Measurements from ENCODE around the gene KAZN.

The KAZN gene

DNA sequence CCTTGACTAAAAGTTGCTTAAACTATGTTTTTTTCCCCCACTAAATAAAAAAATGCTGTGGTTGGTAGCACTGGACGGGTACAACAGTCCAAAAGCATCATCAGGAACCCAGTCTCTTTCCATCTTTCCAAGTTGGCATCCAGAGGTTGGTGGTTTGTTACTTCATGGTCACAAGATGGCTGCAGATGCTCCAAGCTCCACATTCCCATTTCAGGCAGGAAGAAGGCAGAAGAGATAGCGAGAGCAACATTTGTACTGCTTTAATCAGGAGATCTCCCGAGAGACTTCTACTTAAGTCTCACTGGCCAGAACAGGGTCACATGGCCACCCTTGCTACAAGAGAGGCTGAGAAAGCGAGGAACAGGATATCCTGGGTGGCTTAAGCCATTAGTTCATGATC, 230.2 kb downstream of the KAZN start:
- no peaks in the 10 kb centered on the region for H3K36me3 ChIP-seq (ENCODE audit: control insufficient read depth, low read depth, low read length)
- no peaks in the 10 kb centered on the region for H3K27me3 ChIP-seq (ENCODE audit: control insufficient read depth, insufficient read depth, low read length)
- no peak overlapping the region for H3K27ac ChIP-seq (ENCODE audit: low read length)
- no peak overlapping the region for H3K9ac ChIP-seq (ENCODE audit: low read length)
- no peak overlapping the region for H3K4me3 ChIP-seq (ENCODE audit: low read length)
- no peaks in the 10 kb centered on the region for H3K9me3 ChIP-seq (ENCODE audit: control insufficient read depth, low read depth, low read length)
- H3K4me1 ChIP-seq (ENCODE audit: control insufficient read depth, low read depth, low read length) = no peaks in the 10 kb centered on the region

DNA sequence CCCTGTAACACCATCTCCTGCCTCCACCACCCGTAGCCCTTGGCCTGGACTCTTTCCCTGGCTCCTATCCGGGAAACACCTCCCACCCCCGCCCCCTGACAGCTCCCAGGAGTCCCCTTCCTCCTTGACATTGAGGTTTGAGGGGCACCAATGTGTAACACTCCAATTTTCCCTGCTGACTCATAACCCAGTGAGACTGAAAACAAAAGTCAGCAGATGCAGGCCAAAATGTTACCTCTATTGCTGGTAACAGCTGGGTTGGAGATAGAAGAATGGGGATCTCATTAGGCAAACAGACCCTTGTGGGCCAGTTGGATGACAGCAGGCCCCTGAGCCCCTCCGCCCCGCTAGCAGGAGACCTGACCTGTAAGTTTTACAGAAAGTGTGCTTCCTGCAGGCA, 237.2 kb downstream of the KAZN start:
- peaks cover 2% of the 10 kb centered on the region for H3K4me1 ChIP-seq (ENCODE audit: control insufficient read depth, low read depth, low read length)
- H3K9me3 ChIP-seq (ENCODE audit: control insufficient read depth, low read depth, low read length) = no peaks in the 10 kb centered on the region
- H3K4me3 ChIP-seq (ENCODE audit: low read length) = no peak overlapping the region
- no peaks in the 10 kb centered on the region for H3K36me3 ChIP-seq (ENCODE audit: control insufficient read depth, low read depth, low read length)
- H3K27ac ChIP-seq (ENCODE audit: low read length) = no peak overlapping the region
- no peak overlapping the region for H3K9ac ChIP-seq (ENCODE audit: low read length)
- H3K27me3 ChIP-seq (ENCODE audit: control insufficient read depth, insufficient read depth, low read length) = no peaks in the 10 kb centered on the region

DNA sequence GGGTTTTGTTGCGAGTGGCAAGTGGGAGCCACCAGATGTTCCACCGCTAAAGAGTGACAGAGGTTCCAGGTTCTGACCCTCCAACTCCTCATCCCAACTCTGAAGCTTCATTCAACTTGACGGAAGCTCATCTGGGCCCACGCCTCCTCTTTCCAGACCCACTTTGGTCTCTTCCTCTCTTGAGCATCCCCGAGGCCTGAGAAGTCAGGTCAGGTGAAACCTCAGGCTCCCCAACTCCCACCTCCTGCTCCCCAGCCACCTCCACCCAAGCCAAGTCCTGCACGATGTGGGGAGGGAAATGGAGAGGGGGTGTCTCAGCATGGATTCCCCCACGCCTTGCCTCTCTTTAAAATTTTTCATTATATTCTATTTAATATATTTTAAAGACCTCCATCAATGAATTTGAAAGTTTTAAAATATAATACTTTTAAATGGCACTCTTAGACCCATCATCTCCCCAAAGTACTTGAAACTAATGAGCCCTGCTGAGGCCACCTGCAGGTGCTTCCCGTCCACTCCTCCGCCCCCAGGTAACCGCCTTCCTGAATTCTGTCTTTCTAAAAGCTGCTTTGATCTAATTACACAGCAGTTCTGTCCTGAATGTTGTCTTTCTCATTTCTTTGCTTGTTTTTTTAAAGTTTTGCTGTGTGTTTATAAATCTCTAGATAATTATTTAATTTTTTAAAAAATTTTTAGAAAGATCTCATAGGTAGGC, 238.1 kb downstream of the KAZN start:
- Histone ChIP-seq H3K9ac (ENCODE audit: low read length) (no peak overlapping the region), H3K4me1 (ENCODE audit: control insufficient read depth, low read depth, low read length) (peaks cover 2% of the 10 kb centered on the region), H3K9me3 (ENCODE audit: control insufficient read depth, low read depth, low read length) (peaks cover 3% of the 10 kb centered on the region), H3K4me3 (ENCODE audit: low read length) (no peak overlapping the region), H3K27me3 (ENCODE audit: control insufficient read depth, insufficient read depth, low read length) (no peaks in the 10 kb centered on the region), H3K27ac (ENCODE audit: low read length) (no peak overlapping the region), H3K36me3 (ENCODE audit: control insufficient read depth, low read depth, low read length) (no peaks in the 10 kb centered on the region)

DNA sequence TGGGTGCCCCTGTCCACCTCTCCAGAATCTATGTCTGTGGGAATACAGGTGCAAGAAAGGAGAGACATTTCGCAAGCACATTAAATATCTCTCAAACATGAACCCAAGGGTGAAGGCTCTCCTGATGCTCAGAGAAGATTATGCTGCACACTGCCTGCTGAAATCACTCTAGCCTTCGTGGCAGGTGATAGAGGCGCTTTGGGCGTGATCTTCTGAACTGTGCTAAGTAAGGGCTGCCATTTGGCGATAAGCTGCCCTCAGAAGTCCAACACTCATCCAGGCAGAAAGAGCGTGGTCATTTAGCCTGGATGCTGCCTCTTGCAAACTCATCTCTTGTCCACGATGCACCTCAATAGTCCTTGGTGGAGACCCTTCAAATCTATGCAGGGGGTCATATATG, 241.9 kb downstream of the KAZN start:
- Histone ChIP-seq H3K4me1 (ENCODE audit: control insufficient read depth, low read depth, low read length) (peaks cover 2% of the 10 kb centered on the region), H3K27ac (ENCODE audit: low read length) (no peak overlapping the region), H3K27me3 (ENCODE audit: control insufficient read depth, insufficient read depth, low read length) (no peaks in the 10 kb centered on the region), H3K9ac (ENCODE audit: low read length) (no peak overlapping the region), H3K9me3 (ENCODE audit: control insufficient read depth, low read depth, low read length) (peaks cover 12% of the 10 kb centered on the region), H3K4me3 (ENCODE audit: low read length) (no peak overlapping the region), H3K36me3 (ENCODE audit: control insufficient read depth, low read depth, low read length) (no peaks in the 10 kb centered on the region)

DNA sequence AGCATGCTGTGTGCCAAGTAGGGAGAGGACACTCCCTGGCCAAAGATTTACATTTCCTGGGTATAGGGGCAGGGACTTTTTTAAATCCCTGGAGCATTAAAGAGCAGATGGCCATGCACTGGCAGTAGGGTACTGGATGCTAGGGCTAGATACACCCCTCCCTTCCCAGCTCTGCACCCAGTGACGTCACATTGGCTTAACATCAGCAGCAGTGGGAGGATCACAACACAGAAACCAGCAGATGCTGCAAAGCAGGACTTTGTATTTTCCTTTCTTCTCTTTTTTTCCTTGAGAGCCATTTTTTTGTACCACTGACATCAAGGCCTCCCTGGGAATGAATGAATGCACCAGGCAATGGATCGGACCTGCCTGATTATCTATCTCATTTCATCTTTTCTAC, 243.0 kb downstream of the KAZN start:
- Histone ChIP-seq H3K27me3 (ENCODE audit: control insufficient read depth, insufficient read depth, low read length) (no peaks in the 10 kb centered on the region), H3K4me3 (ENCODE audit: low read length) (no peak overlapping the region), H3K36me3 (ENCODE audit: control insufficient read depth, low read depth, low read length) (no peaks in the 10 kb centered on the region), H3K4me1 (ENCODE audit: control insufficient read depth, low read depth, low read length) (peaks cover under 1% of the 10 kb centered on the region), H3K9ac (ENCODE audit: low read length) (no peak overlapping the region), H3K9me3 (ENCODE audit: control insufficient read depth, low read depth, low read length) (peaks cover 12% of the 10 kb centered on the region), H3K27ac (ENCODE audit: low read length) (no peak overlapping the region)

DNA sequence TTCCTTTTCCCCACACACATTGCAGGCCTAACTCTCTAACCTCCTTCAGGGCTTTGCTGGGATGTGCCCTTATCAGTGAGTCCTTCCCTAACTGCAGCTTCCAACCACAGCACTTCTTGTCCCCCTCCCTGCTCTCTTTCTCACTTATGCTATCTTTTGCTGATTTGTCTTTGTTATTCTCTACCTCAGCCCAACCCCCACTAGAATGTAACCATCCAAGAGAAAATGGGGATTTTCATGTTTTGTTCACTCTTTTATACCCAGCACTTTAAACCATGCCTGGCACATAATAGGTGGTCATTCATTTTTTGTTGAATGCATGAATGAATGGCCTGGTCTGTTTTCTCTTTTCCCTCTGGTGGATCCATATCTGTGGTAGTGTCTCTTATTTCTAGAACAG, 243.5 kb downstream of the KAZN start:
- Histone ChIP-seq H3K9me3 (ENCODE audit: control insufficient read depth, low read depth, low read length) (peaks cover 12% of the 10 kb centered on the region), H3K27me3 (ENCODE audit: control insufficient read depth, insufficient read depth, low read length) (no peaks in the 10 kb centered on the region), H3K36me3 (ENCODE audit: control insufficient read depth, low read depth, low read length) (no peaks in the 10 kb centered on the region), H3K4me1 (ENCODE audit: control insufficient read depth, low read depth, low read length) (no peaks in the 10 kb centered on the region), H3K9ac (ENCODE audit: low read length) (no peak overlapping the region), H3K4me3 (ENCODE audit: low read length) (no peak overlapping the region), H3K27ac (ENCODE audit: low read length) (no peak overlapping the region)

DNA sequence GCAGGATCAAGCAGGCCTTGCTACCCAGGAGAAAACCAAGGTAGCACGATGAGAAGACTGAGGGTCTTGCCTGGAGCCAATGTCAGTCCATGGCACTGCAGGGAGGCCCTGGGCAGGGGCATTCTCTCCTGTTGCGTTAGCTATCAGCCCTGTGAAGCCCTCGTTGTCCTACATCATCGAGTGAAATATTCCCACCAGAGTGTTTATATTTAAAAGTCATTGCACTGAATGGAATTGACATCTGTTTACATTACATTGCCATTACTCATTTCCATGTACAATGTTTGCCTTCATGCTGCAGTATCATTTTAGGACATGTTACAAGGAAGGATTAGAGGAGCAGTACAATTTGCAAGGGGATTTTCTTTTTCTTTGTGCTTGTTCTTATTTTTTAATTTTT, 243.9 kb downstream of the KAZN start:
- Histone ChIP-seq H3K9ac (ENCODE audit: low read length) (no peak overlapping the region), H3K27ac (ENCODE audit: low read length) (no peak overlapping the region), H3K4me1 (ENCODE audit: control insufficient read depth, low read depth, low read length) (no peaks in the 10 kb centered on the region), H3K36me3 (ENCODE audit: control insufficient read depth, low read depth, low read length) (no peaks in the 10 kb centered on the region), H3K9me3 (ENCODE audit: control insufficient read depth, low read depth, low read length) (peaks cover 12% of the 10 kb centered on the region), H3K4me3 (ENCODE audit: low read length) (no peak overlapping the region), H3K27me3 (ENCODE audit: control insufficient read depth, insufficient read depth, low read length) (no peaks in the 10 kb centered on the region)

DNA sequence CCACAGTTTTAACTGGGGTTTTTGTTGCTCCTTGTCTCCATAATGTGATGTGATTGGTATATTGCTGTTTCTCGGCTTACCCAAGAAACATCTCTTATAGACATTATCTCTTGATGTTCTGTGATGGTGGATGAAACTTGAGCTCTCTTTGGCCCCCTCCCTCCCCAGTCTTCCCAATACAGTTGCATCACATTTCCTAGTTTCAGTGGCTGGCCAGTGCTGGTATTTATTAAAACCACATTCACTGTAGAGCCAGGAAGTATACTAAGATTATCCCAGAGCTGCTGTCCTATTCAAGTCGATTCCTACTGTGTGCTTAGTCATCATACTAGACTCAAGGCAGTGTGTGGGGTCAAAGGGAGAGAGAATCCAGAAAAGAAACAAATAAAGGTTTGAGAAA, 244.4 kb downstream of the KAZN start:
- no peaks in the 10 kb centered on the region for H3K36me3 ChIP-seq (ENCODE audit: control insufficient read depth, low read depth, low read length)
- no peaks in the 10 kb centered on the region for H3K27me3 ChIP-seq (ENCODE audit: control insufficient read depth, insufficient read depth, low read length)
- H3K27ac ChIP-seq (ENCODE audit: low read length) = no peak overlapping the region
- peaks cover 12% of the 10 kb centered on the region for H3K9me3 ChIP-seq (ENCODE audit: control insufficient read depth, low read depth, low read length)
- H3K4me1 ChIP-seq (ENCODE audit: control insufficient read depth, low read depth, low read length) = no peaks in the 10 kb centered on the region
- H3K9ac ChIP-seq (ENCODE audit: low read length) = no peak overlapping the region
- H3K4me3 ChIP-seq (ENCODE audit: low read length) = no peak overlapping the region

DNA sequence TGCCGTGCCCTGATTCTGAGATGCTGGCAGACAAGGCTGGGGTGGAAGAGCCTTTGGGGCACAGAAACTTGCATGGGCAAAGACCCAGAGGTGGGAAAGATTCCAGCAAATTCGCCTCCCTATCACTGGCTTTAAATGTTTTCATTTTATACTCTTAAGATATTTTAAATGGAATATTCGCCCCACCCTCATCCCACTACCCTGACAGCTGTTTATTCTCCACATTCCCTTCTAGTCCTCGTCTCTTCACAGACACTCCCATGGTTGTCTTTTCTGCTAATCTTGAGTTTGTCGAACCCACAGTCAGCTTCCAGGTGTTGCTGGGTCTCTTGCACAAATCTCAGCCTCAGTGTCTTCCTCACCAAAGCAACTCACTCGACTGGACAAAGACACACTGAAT, 245.0 kb downstream of the KAZN start:
- H3K9ac ChIP-seq (ENCODE audit: low read length) = no peak overlapping the region
- no peaks in the 10 kb centered on the region for H3K36me3 ChIP-seq (ENCODE audit: control insufficient read depth, low read depth, low read length)
- no peaks in the 10 kb centered on the region for H3K4me1 ChIP-seq (ENCODE audit: control insufficient read depth, low read depth, low read length)
- H3K4me3 ChIP-seq (ENCODE audit: low read length) = no peak overlapping the region
- peaks cover 12% of the 10 kb centered on the region for H3K9me3 ChIP-seq (ENCODE audit: control insufficient read depth, low read depth, low read length)
- H3K27me3 ChIP-seq (ENCODE audit: control insufficient read depth, insufficient read depth, low read length) = no peaks in the 10 kb centered on the region
- H3K27ac ChIP-seq (ENCODE audit: low read length) = no peak overlapping the region

DNA sequence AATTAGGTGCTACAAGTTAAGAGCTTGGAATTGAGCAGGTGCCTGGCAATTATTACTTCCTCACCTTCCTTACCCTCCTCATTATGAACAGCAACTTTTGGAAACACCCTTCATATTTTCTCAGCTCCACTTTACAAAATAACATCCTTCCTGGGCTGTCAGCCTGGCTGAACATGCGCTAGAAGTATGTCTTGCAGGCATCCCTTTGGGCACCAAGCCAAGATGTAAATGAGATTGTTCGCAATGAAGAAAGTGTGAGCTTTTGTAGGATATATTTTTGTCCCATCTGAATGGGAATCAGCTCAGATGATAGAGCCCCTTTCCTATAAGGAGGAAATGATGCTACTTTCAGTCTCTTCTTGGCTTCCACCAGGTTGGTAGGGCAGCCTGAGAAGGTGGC, 245.9 kb downstream of the KAZN start:
- H3K27ac ChIP-seq (ENCODE audit: low read length) = no peak overlapping the region
- no peak overlapping the region for H3K9ac ChIP-seq (ENCODE audit: low read length)
- no peak overlapping the region for H3K4me3 ChIP-seq (ENCODE audit: low read length)
- H3K27me3 ChIP-seq (ENCODE audit: control insufficient read depth, insufficient read depth, low read length) = no peaks in the 10 kb centered on the region
- H3K36me3 ChIP-seq (ENCODE audit: control insufficient read depth, low read depth, low read length) = no peaks in the 10 kb centered on the region
- H3K4me1 ChIP-seq (ENCODE audit: control insufficient read depth, low read depth, low read length) = no peaks in the 10 kb centered on the region
- peaks cover 12% of the 10 kb centered on the region for H3K9me3 ChIP-seq (ENCODE audit: control insufficient read depth, low read depth, low read length)

DNA sequence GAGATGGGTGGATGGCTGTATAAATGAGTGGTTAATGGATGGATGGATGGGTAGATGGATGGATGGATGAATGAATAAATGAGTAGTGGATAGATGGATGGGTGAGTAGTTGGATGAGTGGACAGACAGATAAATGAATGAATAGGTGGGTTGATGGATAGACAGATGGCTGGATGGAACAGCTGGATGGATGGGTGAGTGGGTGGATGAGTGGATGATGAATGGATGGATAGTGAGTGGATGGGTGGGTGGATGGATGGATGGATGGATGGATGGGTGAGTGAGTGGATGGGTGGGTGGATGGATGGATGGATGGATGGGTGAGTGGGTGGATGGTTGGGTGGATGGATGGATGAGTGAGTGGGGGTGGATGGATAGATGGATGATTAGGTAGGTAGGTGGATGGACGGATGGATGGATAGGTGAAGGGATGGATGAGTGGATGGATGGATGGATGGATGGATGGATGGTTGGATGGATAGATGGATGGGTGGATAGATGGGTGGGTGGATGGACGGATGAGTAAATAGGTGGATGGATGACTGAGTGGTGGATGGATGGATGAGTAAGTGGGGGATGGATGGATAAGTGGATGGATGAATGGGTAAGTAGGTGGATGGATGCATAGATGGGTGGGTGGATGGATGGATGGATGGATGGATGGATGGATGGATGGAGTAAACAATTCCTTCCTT, 246.6 kb downstream of the KAZN start:
- no peak overlapping the region for H3K9ac ChIP-seq (ENCODE audit: low read length)
- no peak overlapping the region for H3K4me3 ChIP-seq (ENCODE audit: low read length)
- H3K36me3 ChIP-seq (ENCODE audit: control insufficient read depth, low read depth, low read length) = no peaks in the 10 kb centered on the region
- no peaks in the 10 kb centered on the region for H3K27me3 ChIP-seq (ENCODE audit: control insufficient read depth, insufficient read depth, low read length)
- peaks cover 12% of the 10 kb centered on the region for H3K9me3 ChIP-seq (ENCODE audit: control insufficient read depth, low read depth, low read length)
- no peak overlapping the region for H3K27ac ChIP-seq (ENCODE audit: low read length)
- no peaks in the 10 kb centered on the region for H3K4me1 ChIP-seq (ENCODE audit: control insufficient read depth, low read depth, low read length)

DNA sequence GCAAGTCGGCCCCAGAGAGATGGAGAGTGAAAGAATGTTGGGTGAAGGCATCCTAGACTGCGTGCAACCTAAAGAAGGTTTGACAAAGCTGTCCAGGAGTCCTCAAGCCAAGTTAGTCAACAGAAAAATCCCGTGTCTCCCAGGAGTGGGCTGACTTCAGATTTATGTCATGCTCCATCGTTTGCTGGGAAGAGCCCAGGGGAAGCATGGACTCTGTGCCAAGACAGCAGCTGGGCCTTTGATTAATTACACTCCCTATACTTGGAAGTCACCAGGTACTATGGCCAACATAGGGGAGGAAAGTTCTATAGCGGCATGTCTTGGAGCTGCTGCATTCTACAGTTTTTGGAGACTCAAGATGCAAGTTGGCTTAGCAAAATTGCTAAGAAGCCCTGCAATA, 247.4 kb downstream of the KAZN start:
- Histone ChIP-seq H3K27me3 (ENCODE audit: control insufficient read depth, insufficient read depth, low read length) (no peaks in the 10 kb centered on the region), H3K36me3 (ENCODE audit: control insufficient read depth, low read depth, low read length) (no peaks in the 10 kb centered on the region), H3K9ac (ENCODE audit: low read length) (no peak overlapping the region), H3K27ac (ENCODE audit: low read length) (no peak overlapping the region), H3K4me3 (ENCODE audit: low read length) (no peak overlapping the region), H3K9me3 (ENCODE audit: control insufficient read depth, low read depth, low read length) (peaks cover 12% of the 10 kb centered on the region), H3K4me1 (ENCODE audit: control insufficient read depth, low read depth, low read length) (no peaks in the 10 kb centered on the region)

Measured in iPS-18a (cell line).